Measurements from ENCODE around the gene TMEM42.

DNA sequence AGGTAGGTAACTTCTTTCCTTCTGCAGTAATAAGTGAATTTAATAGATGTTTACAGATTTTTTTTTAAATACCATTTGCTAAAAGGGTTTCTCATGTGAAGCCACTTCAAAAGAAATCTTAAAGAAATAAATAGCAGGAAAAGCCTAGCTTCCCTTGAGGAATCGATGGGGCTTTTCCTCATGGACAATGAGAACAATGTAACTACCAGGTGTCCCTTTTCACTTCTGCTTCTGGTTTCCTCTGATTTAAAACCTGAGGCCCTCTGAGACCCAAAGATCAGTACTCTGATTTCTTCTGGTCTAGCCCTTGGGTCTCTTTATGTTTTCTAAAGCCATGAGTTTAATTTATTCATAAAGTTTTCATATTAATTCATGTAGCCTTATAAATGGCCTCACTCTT, 13.1 kb upstream of the TMEM42 start:
- no peak for TF ChIP-seq ATF7 (IDR thresholded peaks at IDR 0.05; ENCODE audit: low read depth)
- TF ChIP-seq NRF1 (conservative IDR thresholded peaks at IDR 0.05; ENCODE audit: low read depth, low read length) = no peak
- TF ChIP-seq, protein P1, sequence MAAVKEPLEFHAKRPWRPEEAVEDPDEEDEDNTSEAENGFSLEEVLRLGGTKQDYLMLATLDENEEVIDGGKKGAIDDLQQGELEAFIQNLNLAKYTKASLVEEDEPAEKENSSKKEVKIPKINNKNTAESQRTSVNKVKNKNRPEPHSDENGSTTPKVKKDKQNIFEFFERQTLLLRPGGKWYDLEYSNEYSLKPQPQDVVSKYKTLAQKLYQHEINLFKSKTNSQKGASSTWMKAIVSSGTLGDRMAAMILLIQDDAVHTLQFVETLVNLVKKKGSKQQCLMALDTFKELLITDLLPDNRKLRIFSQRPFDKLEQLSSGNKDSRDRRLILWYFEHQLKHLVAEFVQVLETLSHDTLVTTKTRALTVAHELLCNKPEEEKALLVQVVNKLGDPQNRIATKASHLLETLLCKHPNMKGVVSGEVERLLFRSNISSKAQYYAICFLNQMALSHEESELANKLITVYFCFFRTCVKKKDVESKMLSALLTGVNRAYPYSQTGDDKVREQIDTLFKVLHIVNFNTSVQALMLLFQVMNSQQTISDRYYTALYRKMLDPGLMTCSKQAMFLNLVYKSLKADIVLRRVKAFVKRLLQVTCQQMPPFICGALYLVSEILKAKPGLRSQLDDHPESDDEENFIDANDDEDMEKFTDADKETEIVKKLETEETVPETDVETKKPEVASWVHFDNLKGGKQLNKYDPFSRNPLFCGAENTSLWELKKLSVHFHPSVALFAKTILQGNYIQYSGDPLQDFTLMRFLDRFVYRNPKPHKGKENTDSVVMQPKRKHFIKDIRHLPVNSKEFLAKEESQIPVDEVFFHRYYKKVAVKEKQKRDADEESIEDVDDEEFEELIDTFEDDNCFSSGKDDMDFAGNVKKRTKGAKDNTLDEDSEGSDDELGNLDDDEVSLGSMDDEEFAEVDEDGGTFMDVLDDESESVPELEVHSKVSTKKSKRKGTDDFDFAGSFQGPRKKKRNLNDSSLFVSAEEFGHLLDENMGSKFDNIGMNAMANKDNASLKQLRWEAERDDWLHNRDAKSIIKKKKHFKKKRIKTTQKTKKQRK (IDR thresholded peaks at IDR 0.05; ENCODE audit: low read depth, low read length) = no peak
- TF ChIP-seq EZH2 (IDR thresholded peaks at IDR 0.05; ENCODE audit: borderline replicate concordance, control insufficient read depth, low read depth, low read length) = no peak
- TF ChIP-seq, protein P2, sequence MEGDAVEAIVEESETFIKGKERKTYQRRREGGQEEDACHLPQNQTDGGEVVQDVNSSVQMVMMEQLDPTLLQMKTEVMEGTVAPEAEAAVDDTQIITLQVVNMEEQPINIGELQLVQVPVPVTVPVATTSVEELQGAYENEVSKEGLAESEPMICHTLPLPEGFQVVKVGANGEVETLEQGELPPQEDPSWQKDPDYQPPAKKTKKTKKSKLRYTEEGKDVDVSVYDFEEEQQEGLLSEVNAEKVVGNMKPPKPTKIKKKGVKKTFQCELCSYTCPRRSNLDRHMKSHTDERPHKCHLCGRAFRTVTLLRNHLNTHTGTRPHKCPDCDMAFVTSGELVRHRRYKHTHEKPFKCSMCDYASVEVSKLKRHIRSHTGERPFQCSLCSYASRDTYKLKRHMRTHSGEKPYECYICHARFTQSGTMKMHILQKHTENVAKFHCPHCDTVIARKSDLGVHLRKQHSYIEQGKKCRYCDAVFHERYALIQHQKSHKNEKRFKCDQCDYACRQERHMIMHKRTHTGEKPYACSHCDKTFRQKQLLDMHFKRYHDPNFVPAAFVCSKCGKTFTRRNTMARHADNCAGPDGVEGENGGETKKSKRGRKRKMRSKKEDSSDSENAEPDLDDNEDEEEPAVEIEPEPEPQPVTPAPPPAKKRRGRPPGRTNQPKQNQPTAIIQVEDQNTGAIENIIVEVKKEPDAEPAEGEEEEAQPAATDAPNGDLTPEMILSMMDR (IDR thresholded peaks at IDR 0.05 in 2 of 3, conservative IDR thresholded peaks at IDR 0.05 in 1 of 3; ENCODE audit: control insufficient read depth in 2 of 3, extremely low read depth in 1 of 3, insufficient read depth in 1 of 3, low read depth in 3 of 3, low read length in 3 of 3) = no peak
- no peak for TF ChIP-seq FOXM1 (IDR thresholded peaks at IDR 0.05; ENCODE audit: low read depth, low read length)
- TF ChIP-seq TAF1 (IDR thresholded peaks at IDR 0.05; ENCODE audit: borderline replicate concordance, low read depth, low read length) = no peak
- TF ChIP-seq NBN (IDR thresholded peaks at IDR 0.05) = no peak
- TF ChIP-seq POLR2A (IDR thresholded peaks at IDR 0.05; ENCODE audit: low read depth, low read length) = no peak
- TF ChIP-seq ASH2L (IDR thresholded peaks at IDR 0.05; ENCODE audit: borderline replicate concordance, low read depth) = no peak
- no peak for TF ChIP-seq SREBF2 (IDR thresholded peaks at IDR 0.05; ENCODE audit: low read length)

Data from GM12878 (cell line).